Esophagus squamous epithelium (tissue), 4 donors: Measurements from ENCODE around the gene BRAF.

Experiments
- CTCF ChIP-seq, 6 experiments: fragments of 450-650 bp in 4 of 6; fragments of 200-600 bp in 2 of 6; sonication (generic) in 2 of 6; IDR thresholded peaks; one replicate each; pipeline ENCODE4 v1.5.1; 2016 to 2019; ENCODE audit warnings: antibody characterized with exemption in 6 of 6, mild to moderate bottlenecking in 4 of 6, moderate library complexity in 4 of 6
- POLR2A ChIP-seq, 4 donors: fragments of 450-650 bp; IDR thresholded peaks; one replicate each; pipeline ENCODE4 v1.6.1; 2017; ENCODE audit warnings: antibody characterized with exemption in 4 of 4, mild to moderate bottlenecking in 4 of 4, moderate library complexity in 3 of 4

GRCh38 chr7:140723574-140723973 lies 201.2 kb downstream of the BRAF start:
- TF ChIP-seq CTCF (IDR thresholded peaks at IDR 0.05) (no peak), POLR2A (IDR thresholded peaks at IDR 0.05) (no peak)
